ENCODE data around the gene HES5.

GRCh38 chr1:2541619-2542245 is 11.7 kb upstream of the HES5 start:
- TF ChIP-seq CTCF (conservative IDR thresholded peaks at IDR 0.05; ENCODE audit: low read depth in 2 of 2) (no peak), EZH2 (IDR thresholded peaks at IDR 0.05; ENCODE audit: low read depth, unreplicated experiment) (no peak), POLR2AphosphoS5 (IDR thresholded peaks at IDR 0.05; ENCODE audit: low read depth) (no peak), ZNF114 (CRISPR knock-in tag; IDR thresholded peaks at IDR 0.05) (no peak), REST (IDR thresholded peaks at IDR 0.05; ENCODE audit: unreplicated experiment) (no peak), JUNB (IDR thresholded peaks at IDR 0.05; ENCODE audit: unreplicated experiment) (no peak), EZH2phosphoT487 (IDR thresholded peaks at IDR 0.05; ENCODE audit: unreplicated experiment) (no peak), ETS1 (IDR thresholded peaks at IDR 0.05) (no peak), ZNF331 (CRISPR knock-in tag; IDR thresholded peaks at IDR 0.05; ENCODE audit: low read depth) (no peak), STAT1 (IDR thresholded peaks at IDR 0.05; ENCODE audit: unreplicated experiment) (no peak), CREB1 (CRISPR knock-in tag; IDR thresholded peaks at IDR 0.05; ENCODE audit: low read depth) (no peak)
